Astrocyte (in vitro differentiated cells and primary cell): ENCODE results near the gene GLP1R. TPM values are rescaled to one million over a fixed set of nuclear protein-coding genes. Genes with fewer than 3 reads are reported as not detected.

Source experiments
- DNase-seq: peaks from one replicate; pipeline ENCODE4 v3.0.0-alpha.2; 2010; ENCODE audit warnings: low read depth
- FAIRE-seq: peaks from 2 replicates; lab custom pipeline; 2011; peaks lifted over from hg19 to GRCh38; lab: Jason Lieb, UNC
- H2AFZ ChIP-seq: 2 replicates; pipeline ENCODE4 v1.6.0; 2012; ENCODE audit warnings: low read depth, low read length, inconsistent platforms
- H3K27ac ChIP-seq: 2 replicates; pipeline ENCODE4 v1.5.1; 2011; ENCODE audit warnings: low read depth, low read length, inconsistent platforms
- H3K27me3 ChIP-seq: 2 replicates; pipeline ENCODE4 v1.6.0; 2011; ENCODE audit warnings: low read length, inconsistent platforms; ENCODE audit not compliant: insufficient read depth
- H3K36me3 ChIP-seq: 2 replicates; pipeline ENCODE4 v1.5.1; 2011; ENCODE audit warnings: low read length, inconsistent platforms; ENCODE audit not compliant: insufficient read depth
- H3K4me1 ChIP-seq: 2 replicates; pipeline ENCODE4 v1.5.1; 2011; ENCODE audit warnings: low read length, inconsistent platforms; ENCODE audit not compliant: insufficient read depth
- H3K4me2 ChIP-seq: 2 replicates; pipeline ENCODE4 v1.6.0; 2012; ENCODE audit warnings: low read length, inconsistent platforms
- H3K4me3 ChIP-seq: 2 replicates; pipeline ENCODE4 v1.5.1; 2011; ENCODE audit warnings: low read depth, mild to moderate bottlenecking, low read length, inconsistent platforms; ENCODE audit not compliant: insufficient read depth
- H3K79me2 ChIP-seq: 2 replicates; pipeline ENCODE4 v1.6.0; 2012; ENCODE audit warnings: mild to moderate bottlenecking, low read length, inconsistent platforms; ENCODE audit not compliant: insufficient read depth
- H3K9ac ChIP-seq: 2 replicates; pipeline ENCODE4 v1.6.0; 2012; ENCODE audit warnings: mild to moderate bottlenecking, low read length, inconsistent platforms
- H3K9me3 ChIP-seq: 2 replicates; pipeline ENCODE4 v1.5.1; 2012; ENCODE audit warnings: low read depth, mild to moderate bottlenecking, low read length, inconsistent platforms; ENCODE audit not compliant: insufficient read depth
- H4K20me1 ChIP-seq: 2 replicates; pipeline ENCODE4 v1.6.0; 2012; ENCODE audit warnings: low read length, inconsistent platforms; ENCODE audit not compliant: insufficient read depth
- H3K27ac Mint-ChIP-seq: one replicate; pipeline ENCODE4 v1.8.0; 2021; ENCODE audit warnings: mild to moderate bottlenecking, mixed read lengths; ENCODE audit not compliant: unreplicated experiment
- H3K27me3 Mint-ChIP-seq: one replicate; pipeline ENCODE4 v1.8.0; 2021; ENCODE audit warnings: low read depth, mixed read lengths; ENCODE audit not compliant: unreplicated experiment
- H3K36me3 Mint-ChIP-seq: one replicate; pipeline ENCODE4 v1.8.0; 2021; ENCODE audit warnings: low read depth, mixed read lengths; ENCODE audit not compliant: unreplicated experiment
- H3K4me1 Mint-ChIP-seq: one replicate; pipeline ENCODE4 v1.8.0; 2021; ENCODE audit warnings: low read depth, mixed read lengths; ENCODE audit not compliant: unreplicated experiment
- H3K4me3 Mint-ChIP-seq: one replicate; pipeline ENCODE4 v1.8.0; 2021; ENCODE audit warnings: mild to moderate bottlenecking, moderate library complexity, mixed read lengths; ENCODE audit not compliant: unreplicated experiment
- H3K9me3 Mint-ChIP-seq: one replicate; pipeline ENCODE4 v1.8.0; 2021; ENCODE audit warnings: mild to moderate bottlenecking, mixed read lengths; ENCODE audit not compliant: unreplicated experiment
- CTCF ChIP-seq: IDR thresholded peaks from 2 replicates; pipeline ENCODE4 v1.5.1; 2011; ENCODE audit warnings: low read depth, mild to moderate bottlenecking, inconsistent platforms, low read length, moderate library complexity; ENCODE audit not compliant: insufficient read depth
- EZH2 ChIP-seq: IDR thresholded peaks from 2 replicates; pipeline ENCODE4 v1.6.1; 2012; ENCODE audit warnings: mild to moderate bottlenecking, low read length, inconsistent platforms; ENCODE audit not compliant: insufficient read depth
- total RNA-seq: library from RNA; stranded (reverse); gene quantifications from 2 replicates; pipeline ENCODE4 v1.2.1, GENCODE V29; 2021

GLP1R gene
- total RNA-seq, 1 donor from 2014 or later: not detected

- no peaks in the 10 kb centered on the region for H3K9me3 Mint-ChIP-seq
- H3K27me3 Mint-ChIP-seq: peaks cover 14% of the 10 kb centered on the region
- H3K27ac Mint-ChIP-seq: no peak overlapping the region
- H3K4me2 ChIP-seq: no peak overlapping the region
- no peak overlapping the region for H3K4me3 Mint-ChIP-seq
- FAIRE-seq: no peak
- no peak overlapping the region for H3K4me3 ChIP-seq
- TF ChIP-seq CTCF: no peak
- no peak for TF ChIP-seq EZH2
- no peaks in the 10 kb centered on the region for H3K4me1 ChIP-seq
- H3K27ac ChIP-seq: no peak overlapping the region
- H3K36me3 ChIP-seq: no peaks in the 10 kb centered on the region
- DNase-seq: no peak
- no peak overlapping the region for H3K9ac ChIP-seq
- no peaks in the 10 kb centered on the region for H3K79me2 ChIP-seq
- H3K9me3 ChIP-seq: no peaks in the 10 kb centered on the region
- peaks cover 14% of the 10 kb centered on the region for H3K27me3 ChIP-seq
- no peak overlapping the region for H2AFZ ChIP-seq
- H3K4me1 Mint-ChIP-seq: no peaks in the 10 kb centered on the region
- no peaks in the 10 kb centered on the region for H4K20me1 ChIP-seq
- no peaks in the 10 kb centered on the region for H3K36me3 Mint-ChIP-seq
Measured at GRCh38 chr6:39093149-39093708, 44.6 kb downstream of the GLP1R start.

- Mint-ChIP-seq H3K27ac (no peak overlapping the region), H3K9me3 (no peaks in the 10 kb centered on the region), H3K36me3 (no peaks in the 10 kb centered on the region), H3K27me3 (peaks cover 8% of the 10 kb centered on the region), H3K4me1 (no peaks in the 10 kb centered on the region), H3K4me3 (no peak overlapping the region)
- Histone ChIP-seq H3K27ac (no peak overlapping the region), H3K9ac (no peak overlapping the region), H4K20me1 (no peaks in the 10 kb centered on the region), H3K4me1 (no peaks in the 10 kb centered on the region), H3K36me3 (no peaks in the 10 kb centered on the region), H3K4me3 (no peak overlapping the region), H2AFZ (no peak overlapping the region), H3K79me2 (no peaks in the 10 kb centered on the region), H3K4me2 (no peak overlapping the region), H3K9me3 (no peaks in the 10 kb centered on the region), H3K27me3 (peaks cover 12% of the 10 kb centered on the region)
- DNase-seq: no peak
- TF ChIP-seq EZH2 (no peak), CTCF (no peak)
- FAIRE-seq: no peak
Measured at GRCh38 chr6:39095578-39095977, 47.0 kb downstream of the GLP1R start.

GRCh38 chr6:39100358-39100757 lies 51.8 kb downstream of the GLP1R start:
- Histone ChIP-seq H3K4me2 (no peak overlapping the region), H3K79me2 (no peaks in the 10 kb centered on the region), H3K9ac (no peak overlapping the region), H3K4me3 (no peak overlapping the region), H3K4me1 (no peaks in the 10 kb centered on the region), H3K36me3 (no peaks in the 10 kb centered on the region), H2AFZ (no peak overlapping the region), H3K27me3 (no peaks in the 10 kb centered on the region), H3K27ac (no peak overlapping the region), H4K20me1 (no peaks in the 10 kb centered on the region), H3K9me3 (no peaks in the 10 kb centered on the region)
- Mint-ChIP-seq H3K4me1 (no peaks in the 10 kb centered on the region), H3K9me3 (no peaks in the 10 kb centered on the region), H3K27ac (no peak overlapping the region), H3K36me3 (peaks cover 5% of the 10 kb centered on the region), H3K27me3 (no peaks in the 10 kb centered on the region), H3K4me3 (no peak overlapping the region)
- FAIRE-seq (no peak), DNase-seq (no peak)
- TF ChIP-seq CTCF (no peak), EZH2 (no peak)
